OCI-LY1 (cell line): ENCODE measurements around the gene KRT84.

Experiments used
- CTCF ChIP-seq: fragments of 200-600 bp; sonication (generic), shearing (Covaris generic); IDR thresholded peaks from 2 replicates; pipeline ENCODE4 v1.5.1; 2017; ENCODE audit warnings: mild to moderate bottlenecking, antibody characterized with exemption, low read length, moderate library complexity, mixed read lengths
- EZH2 ChIP-seq: fragments of 200-600 bp; sonication (generic), shearing (Covaris generic); IDR thresholded peaks from 2 replicates; pipeline ENCODE4 v1.8.0; 2017; ENCODE audit warnings: borderline replicate concordance, mixed run types, mild to moderate bottlenecking, antibody characterized with exemption, low read length, moderate library complexity, mixed read lengths

GRCh38 chr12:52381206-52381605 is 4.2 kb downstream of the KRT84 start:
- TF ChIP-seq CTCF (no peak), EZH2 (no peak)
